Smooth muscle cell (in vitro differentiated cells): ENCODE measurements around the gene MPHOSPH9. TPM values are rescaled to one million over a fixed set of nuclear protein-coding genes. Genes with fewer than 3 reads are reported as not detected.
A peak's percentile ranks its signal among the peaks of the same experiment; 100 is the strongest.

Source experiments
- DNase-seq: peaks from one replicate; lab custom pipeline; 2025; ENCODE audit not compliant: unreplicated experiment; lab: John Stamatoyannopoulos, UW
- H2AFZ ChIP-seq: fragments of 200-600 bp; sonication (generic); 2 replicates; pipeline ENCODE4 v1.6.0; 2016; ENCODE audit warnings: antibody characterized with exemption, low read depth, mild to moderate bottlenecking
- H3F3A ChIP-seq: fragments of 200-600 bp; sonication (generic); 2 replicates; pipeline ENCODE4 v1.6.0; 2017; ENCODE audit warnings: antibody characterized with exemption, low read depth
- H3K27ac ChIP-seq: fragments of 200-600 bp; sonication (generic); 2 replicates; pipeline ENCODE4 v1.5.1; 2016; ENCODE audit warnings: low read depth, mild to moderate bottlenecking
- H3K27me3 ChIP-seq: fragments of 200-600 bp; sonication (generic); 2 replicates; pipeline ENCODE4 v1.6.1; 2016; ENCODE audit warnings: low read depth, mild to moderate bottlenecking
- H3K36me3 ChIP-seq: fragments of 200-600 bp; sonication (generic); 2 replicates; pipeline ENCODE4 v1.5.1; 2016; ENCODE audit warnings: low read depth
- H3K4me1 ChIP-seq: fragments of 200-600 bp; sonication (generic); 2 replicates; pipeline ENCODE4 v1.5.1; 2016; ENCODE audit warnings: low read depth
- H3K4me2 ChIP-seq: fragments of 200-600 bp; sonication (generic); 2 replicates; pipeline ENCODE4 v1.6.0; 2016; ENCODE audit warnings: mild to moderate bottlenecking
- H3K4me3 ChIP-seq: fragments of 200-600 bp; sonication (generic); 2 replicates; pipeline ENCODE4 v1.5.1; 2016; ENCODE audit warnings: mild to moderate bottlenecking
- H3K79me2 ChIP-seq: fragments of 200-600 bp; sonication (generic); 2 replicates; pipeline ENCODE4 v1.6.0; 2016; ENCODE audit warnings: low read depth, mild to moderate bottlenecking
- H3K9ac ChIP-seq: fragments of 200-600 bp; sonication (generic); 2 replicates; pipeline ENCODE4 v1.6.0; 2016; ENCODE audit warnings: low read depth
- H3K9me3 ChIP-seq: fragments of 200-600 bp; sonication (generic); replicated peaks from 2 replicates; pipeline ENCODE4 v1.5.1; 2016; ENCODE audit warnings: low read depth
- H4K20me1 ChIP-seq: fragments of 200-600 bp; sonication (generic); 2 replicates; pipeline ENCODE4 v1.6.0; 2016; ENCODE audit warnings: low read depth
- WGBS: methylation state at CpG from one replicate; pipeline ENCODE4 v1.1.7; 2016; ENCODE audit warnings: low lambda C conversion rate; 5-methylcytosine and 5-hydroxymethylcytosine counted together
- polyA plus RNA-seq: library from polyadenylated mRNA; unstranded; fragments of >200 nt; fragmentation: Nextera tagmentation; extraction: Ambion mirVana; gene quantifications from 2 replicates; pipeline ENCODE4 v1.2.1, GENCODE V29; 2016
- total RNA-seq: library from RNA; depleted of rRNA; stranded (reverse); fragments of >200 nt; gene quantifications from 2 replicates; pipeline ENCODE4 v1.2.3, GENCODE V29; 2014
- TF ChIP-seq, protein P1 (sequence below): fragments of 200-600 bp; sonication (generic); IDR thresholded peaks from 2 replicates; pipeline ENCODE4 v1.5.1; 2017; ENCODE audit warnings: borderline replicate concordance, mild to moderate bottlenecking, antibody characterized with exemption; ENCODE audit not compliant: insufficient read depth, poor library complexity, severe bottlenecking

MPHOSPH9 gene
- total and polyA plus RNA-seq, 2 experiments from 2014 or later, result 7.4 to 70.8 TPM

DNA sequence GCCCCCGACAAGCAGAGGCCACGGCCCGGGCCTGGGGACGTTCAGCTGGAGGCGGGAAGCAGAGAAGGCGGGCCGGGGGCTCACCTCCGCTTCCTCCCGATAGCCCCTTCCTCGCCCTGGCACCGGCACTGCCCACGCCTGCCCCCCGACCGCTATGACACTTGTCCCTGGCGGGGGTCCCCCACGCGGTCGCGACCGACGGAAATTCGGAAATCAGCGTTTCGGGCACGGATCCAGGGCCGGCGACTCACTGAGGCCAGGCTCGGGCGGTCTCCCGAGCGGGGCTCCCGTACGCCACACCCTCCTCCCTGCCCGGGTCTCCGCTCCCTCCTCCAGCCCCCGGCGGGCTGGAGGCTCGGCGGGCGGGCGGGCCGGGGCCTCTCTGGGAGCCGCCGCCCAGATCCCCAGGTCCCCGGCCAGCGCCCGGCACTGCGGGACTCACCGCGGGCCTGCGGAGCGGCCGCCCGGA is 82.6 kb downstream of the MPHOSPH9 start:
- peak overlapping the region; percentile 8 for H3K9ac ChIP-seq
- peaks cover 10% of the 10 kb centered on the region for H3K79me2 ChIP-seq
- H3K4me1 ChIP-seq, result no peaks in the 10 kb centered on the region
- no peaks in the 10 kb centered on the region for H3K9me3 ChIP-seq
- H3K4me2 ChIP-seq, result peak overlapping the region; percentile 89
- no peak overlapping the region for H2AFZ ChIP-seq
- H4K20me1 ChIP-seq, result peaks cover 5% of the 10 kb centered on the region
- peak overlapping the region; percentile 57 for H3K4me3 ChIP-seq
- no peaks in the 10 kb centered on the region for H3K36me3 ChIP-seq
- WGBS, result 5% methylated on average over 36 of the region's 54 CpGs
- TF ChIP-seq, protein P1, sequence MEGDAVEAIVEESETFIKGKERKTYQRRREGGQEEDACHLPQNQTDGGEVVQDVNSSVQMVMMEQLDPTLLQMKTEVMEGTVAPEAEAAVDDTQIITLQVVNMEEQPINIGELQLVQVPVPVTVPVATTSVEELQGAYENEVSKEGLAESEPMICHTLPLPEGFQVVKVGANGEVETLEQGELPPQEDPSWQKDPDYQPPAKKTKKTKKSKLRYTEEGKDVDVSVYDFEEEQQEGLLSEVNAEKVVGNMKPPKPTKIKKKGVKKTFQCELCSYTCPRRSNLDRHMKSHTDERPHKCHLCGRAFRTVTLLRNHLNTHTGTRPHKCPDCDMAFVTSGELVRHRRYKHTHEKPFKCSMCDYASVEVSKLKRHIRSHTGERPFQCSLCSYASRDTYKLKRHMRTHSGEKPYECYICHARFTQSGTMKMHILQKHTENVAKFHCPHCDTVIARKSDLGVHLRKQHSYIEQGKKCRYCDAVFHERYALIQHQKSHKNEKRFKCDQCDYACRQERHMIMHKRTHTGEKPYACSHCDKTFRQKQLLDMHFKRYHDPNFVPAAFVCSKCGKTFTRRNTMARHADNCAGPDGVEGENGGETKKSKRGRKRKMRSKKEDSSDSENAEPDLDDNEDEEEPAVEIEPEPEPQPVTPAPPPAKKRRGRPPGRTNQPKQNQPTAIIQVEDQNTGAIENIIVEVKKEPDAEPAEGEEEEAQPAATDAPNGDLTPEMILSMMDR, result no peak
- no peaks in the 10 kb centered on the region for H3K27me3 ChIP-seq
- DNase-seq, result no peak
- H3K27ac ChIP-seq, result no peak overlapping the region
- peaks cover 20% of the 10 kb centered on the region for H3F3A ChIP-seq

DNA sequence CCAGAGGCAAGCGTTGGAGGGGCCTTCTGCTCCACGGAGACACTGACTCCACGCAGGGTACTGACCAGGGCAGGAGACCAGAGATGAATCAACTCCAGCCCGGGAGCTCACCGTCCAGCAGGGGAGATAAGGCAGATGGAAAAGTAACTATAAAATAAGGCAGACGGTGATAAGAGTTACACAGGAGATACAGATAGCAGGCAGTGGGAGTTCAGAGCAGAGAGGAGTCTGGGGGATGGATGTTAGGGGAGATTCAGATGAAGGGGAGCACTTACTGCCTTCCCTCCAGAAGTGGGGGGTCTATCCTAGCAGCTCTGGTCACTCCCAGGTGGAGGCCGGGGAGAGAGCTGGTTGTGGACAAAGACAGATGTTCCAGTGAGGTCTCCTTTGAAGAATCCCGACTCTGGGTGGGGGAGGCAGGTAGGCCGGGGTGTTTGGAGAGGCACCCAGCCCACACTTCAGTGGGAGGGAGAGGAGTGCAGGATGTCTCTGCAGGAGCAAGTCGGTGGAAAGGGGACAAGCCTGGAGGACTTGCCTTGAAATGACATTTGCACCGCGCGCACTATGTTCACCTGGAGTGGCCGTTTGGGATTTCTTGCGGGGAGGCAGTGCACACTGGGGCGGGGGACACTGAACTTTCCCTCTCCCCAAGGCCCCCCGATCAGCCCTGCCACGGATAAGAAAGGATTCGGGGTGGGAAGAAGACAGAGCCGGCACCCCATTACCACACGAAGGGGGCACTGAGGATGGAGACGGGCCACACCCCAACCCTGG is 83.3 kb downstream of the MPHOSPH9 start:
- no peak overlapping the region for H3K9ac ChIP-seq
- H3K4me3 ChIP-seq, result peak overlapping the region; percentile 57
- peaks cover 20% of the 10 kb centered on the region for H3F3A ChIP-seq
- peak overlapping the region; percentile 89 for H3K4me2 ChIP-seq
- H3K4me1 ChIP-seq, result no peaks in the 10 kb centered on the region
- no peaks in the 10 kb centered on the region for H3K36me3 ChIP-seq
- H2AFZ ChIP-seq, result no peak overlapping the region
- no peaks in the 10 kb centered on the region for H3K9me3 ChIP-seq
- 26% methylated on average over 22 of the region's 22 CpGs for WGBS
- H4K20me1 ChIP-seq, result peaks cover 5% of the 10 kb centered on the region
- TF ChIP-seq, protein P1, result no peak
- no peaks in the 10 kb centered on the region for H3K27me3 ChIP-seq
- DNase-seq, result no peak
- no peak overlapping the region for H3K27ac ChIP-seq
- peaks cover 16% of the 10 kb centered on the region for H3K79me2 ChIP-seq

DNA sequence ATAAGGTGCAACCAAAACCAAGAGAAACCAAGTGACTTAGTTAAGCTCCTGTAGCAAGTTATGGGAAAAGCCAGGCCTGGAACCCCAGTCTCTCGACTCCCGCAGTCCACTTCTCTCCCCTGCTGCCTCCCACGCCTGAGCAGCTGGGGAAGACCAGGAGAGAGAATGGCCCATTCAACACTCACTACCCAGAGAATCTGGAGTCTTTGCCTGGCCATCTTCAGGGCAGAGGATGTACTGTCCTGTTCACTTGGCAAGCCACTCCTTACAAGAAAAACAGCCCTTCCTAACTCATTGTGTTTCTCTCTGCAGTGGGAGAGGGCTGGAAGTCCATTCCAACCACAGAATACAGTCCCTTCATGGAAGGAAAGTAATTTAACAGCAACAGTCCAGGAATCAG is 83.9 kb downstream of the MPHOSPH9 start:
- Histone ChIP-seq H3K4me2 (peak overlapping the region; percentile 89), H3K79me2 (peaks cover 22% of the 10 kb centered on the region), H3K36me3 (no peaks in the 10 kb centered on the region), H3K4me3 (no peak overlapping the region), H3F3A (peaks cover 20% of the 10 kb centered on the region), H2AFZ (no peak overlapping the region), H3K27ac (no peak overlapping the region), H4K20me1 (peaks cover 5% of the 10 kb centered on the region), H3K9me3 (no peaks in the 10 kb centered on the region), H3K4me1 (no peaks in the 10 kb centered on the region), H3K9ac (no peak overlapping the region), H3K27me3 (no peaks in the 10 kb centered on the region)
- WGBS, result 49% methylated on average over 3 of the region's 3 CpGs
- DNase-seq, result no peak
- TF ChIP-seq, protein P1, result no peak
